ENCODE data around the gene STAT1. TPM values are rescaled to one million over a fixed set of nuclear protein-coding genes. Genes with fewer than 3 reads are reported as not detected.

STAT1 gene
- total RNA-seq, 1 donor from 2014 or later = 66.3 TPM

DNA sequence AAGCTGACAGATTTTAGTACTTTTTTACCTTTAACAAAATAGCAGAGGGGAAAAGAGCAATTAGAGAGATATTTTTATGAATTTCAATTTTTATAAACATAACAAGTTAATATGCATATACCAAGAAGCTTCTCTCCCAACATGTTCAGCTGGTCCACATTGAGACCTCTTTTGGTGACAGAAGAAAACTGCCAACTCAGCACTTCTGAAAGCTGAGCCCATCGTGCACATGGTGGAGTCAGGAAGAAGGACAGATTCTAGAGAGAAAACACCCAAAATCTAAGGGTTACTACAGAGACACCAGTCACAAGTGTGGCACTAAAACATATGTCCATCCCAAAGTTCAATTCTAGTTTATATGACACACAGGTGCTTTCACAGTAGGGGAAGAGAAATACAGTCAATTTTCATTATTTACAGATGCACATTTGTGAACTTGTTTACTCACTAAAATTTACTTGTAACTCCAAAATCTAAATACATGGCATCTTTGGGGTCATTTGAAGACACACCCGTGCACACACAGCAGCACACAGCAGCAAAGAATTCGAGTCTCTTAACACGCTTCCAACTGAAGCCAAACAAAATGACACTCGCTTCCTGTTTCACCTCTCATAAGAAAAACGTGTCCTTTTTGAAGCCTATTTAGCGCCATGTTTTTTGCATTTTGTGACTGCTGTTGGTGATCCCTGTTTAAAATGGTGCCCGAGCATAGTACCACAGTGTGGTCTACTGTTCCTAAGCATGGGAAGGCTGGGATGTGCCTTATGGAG is 31.5 kb downstream of the STAT1 start:
- Histone ChIP-seq H3K27me3 (ENCODE audit: control insufficient read depth, insufficient read depth, low read length) (no peaks in the 10 kb centered on the region), H3K4me3 (ENCODE audit: low read depth, low read length) (no peak overlapping the region), H3K36me3 (ENCODE audit: control insufficient read depth, insufficient read depth, low read length) (peaks cover 6% of the 10 kb centered on the region)
- TF ChIP-seq, protein P1, sequence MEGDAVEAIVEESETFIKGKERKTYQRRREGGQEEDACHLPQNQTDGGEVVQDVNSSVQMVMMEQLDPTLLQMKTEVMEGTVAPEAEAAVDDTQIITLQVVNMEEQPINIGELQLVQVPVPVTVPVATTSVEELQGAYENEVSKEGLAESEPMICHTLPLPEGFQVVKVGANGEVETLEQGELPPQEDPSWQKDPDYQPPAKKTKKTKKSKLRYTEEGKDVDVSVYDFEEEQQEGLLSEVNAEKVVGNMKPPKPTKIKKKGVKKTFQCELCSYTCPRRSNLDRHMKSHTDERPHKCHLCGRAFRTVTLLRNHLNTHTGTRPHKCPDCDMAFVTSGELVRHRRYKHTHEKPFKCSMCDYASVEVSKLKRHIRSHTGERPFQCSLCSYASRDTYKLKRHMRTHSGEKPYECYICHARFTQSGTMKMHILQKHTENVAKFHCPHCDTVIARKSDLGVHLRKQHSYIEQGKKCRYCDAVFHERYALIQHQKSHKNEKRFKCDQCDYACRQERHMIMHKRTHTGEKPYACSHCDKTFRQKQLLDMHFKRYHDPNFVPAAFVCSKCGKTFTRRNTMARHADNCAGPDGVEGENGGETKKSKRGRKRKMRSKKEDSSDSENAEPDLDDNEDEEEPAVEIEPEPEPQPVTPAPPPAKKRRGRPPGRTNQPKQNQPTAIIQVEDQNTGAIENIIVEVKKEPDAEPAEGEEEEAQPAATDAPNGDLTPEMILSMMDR (IDR thresholded peaks at IDR 0.05; ENCODE audit: insufficient read depth, low read length, poor library complexity, severe bottlenecking) = no peak
- DNase-seq (ENCODE audit: low read depth) = no peak

DNA sequence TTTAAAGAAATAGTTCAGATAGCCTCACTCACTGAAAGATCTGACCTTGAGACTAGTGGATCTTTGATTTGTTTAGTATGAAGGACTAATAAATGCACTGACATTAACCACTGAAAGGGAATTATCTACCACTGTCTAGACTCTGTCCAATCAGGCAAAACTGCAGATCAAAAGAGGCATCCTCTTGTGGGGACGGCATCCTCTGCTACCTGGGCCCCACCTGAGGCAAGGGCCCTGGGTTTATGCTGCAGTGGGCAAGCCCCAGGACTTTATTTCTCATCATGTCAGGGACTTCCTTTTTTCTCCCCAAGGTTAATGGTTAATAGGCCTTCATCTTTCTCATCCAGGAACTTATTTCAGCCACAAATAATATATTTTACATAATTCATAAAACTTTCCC is 32.2 kb downstream of the STAT1 start:
- Histone ChIP-seq H3K27me3 (ENCODE audit: control insufficient read depth, insufficient read depth, low read length) (no peaks in the 10 kb centered on the region), H3K4me3 (ENCODE audit: low read depth, low read length) (no peak overlapping the region), H3K36me3 (ENCODE audit: control insufficient read depth, insufficient read depth, low read length) (peaks cover 6% of the 10 kb centered on the region)
- DNase-seq (ENCODE audit: low read depth) = no peak
- TF ChIP-seq, protein P1 (IDR thresholded peaks at IDR 0.05; ENCODE audit: insufficient read depth, low read length, poor library complexity, severe bottlenecking) = no peak

DNA sequence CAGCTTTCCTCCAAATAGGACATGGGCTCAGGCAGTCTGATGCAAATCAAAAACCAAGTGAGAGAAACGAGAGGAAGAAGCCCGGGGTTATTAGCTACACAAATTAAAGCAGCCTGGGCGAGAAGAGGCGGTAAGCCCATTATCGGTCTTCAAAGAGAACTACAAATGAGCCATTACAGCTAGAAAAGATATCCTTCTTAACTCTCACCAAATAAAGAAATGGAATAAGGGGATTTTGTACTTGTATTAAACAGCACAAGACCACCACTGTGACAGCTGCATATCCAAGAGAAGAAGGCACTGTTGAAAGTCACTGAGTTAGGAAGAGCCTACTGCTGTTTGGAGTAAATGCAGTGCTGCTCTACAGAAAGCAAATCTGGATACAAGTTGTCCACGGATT is 32.6 kb downstream of the STAT1 start:
- no peak for DNase-seq (ENCODE audit: low read depth)
- Histone ChIP-seq H3K27me3 (ENCODE audit: control insufficient read depth, insufficient read depth, low read length) (no peaks in the 10 kb centered on the region), H3K4me3 (ENCODE audit: low read depth, low read length) (no peak overlapping the region), H3K36me3 (ENCODE audit: control insufficient read depth, insufficient read depth, low read length) (peaks cover 5% of the 10 kb centered on the region)
- TF ChIP-seq, protein P1 (IDR thresholded peaks at IDR 0.05; ENCODE audit: insufficient read depth, low read length, poor library complexity, severe bottlenecking) = no peak

DNA sequence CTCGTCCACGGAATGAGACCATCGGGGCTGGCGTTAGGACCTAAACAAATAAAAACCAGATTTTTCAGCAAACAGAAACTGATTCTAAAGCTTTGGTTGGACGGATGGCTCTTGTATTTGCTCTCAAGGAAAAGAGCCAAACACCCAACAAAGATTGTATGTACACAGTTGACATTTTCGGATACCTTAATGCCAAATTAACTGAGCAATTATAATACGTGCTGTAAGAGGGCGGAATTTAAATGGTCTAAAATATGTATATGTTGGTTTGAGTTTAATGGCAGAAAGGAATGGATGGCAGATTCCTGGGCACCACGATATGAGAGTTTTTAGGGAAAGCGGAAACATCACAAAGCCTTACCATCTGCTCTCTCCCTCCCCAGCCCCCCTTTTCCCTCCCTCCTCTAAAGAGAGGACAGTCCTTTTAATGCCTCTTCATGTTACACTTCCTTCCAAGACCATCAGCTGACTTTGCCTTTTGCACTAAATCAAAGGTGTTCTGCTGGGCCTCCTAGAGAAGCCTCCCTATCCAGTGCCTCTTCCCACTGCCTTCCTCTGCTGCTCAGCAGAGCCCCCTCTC is 33.3 kb downstream of the STAT1 start:
- no peak for DNase-seq (ENCODE audit: low read depth)
- Histone ChIP-seq H3K27me3 (ENCODE audit: control insufficient read depth, insufficient read depth, low read length) (no peaks in the 10 kb centered on the region), H3K4me3 (ENCODE audit: low read depth, low read length) (no peak overlapping the region), H3K36me3 (ENCODE audit: control insufficient read depth, insufficient read depth, low read length) (peaks cover 4% of the 10 kb centered on the region)
- TF ChIP-seq, protein P1 (IDR thresholded peaks at IDR 0.05; ENCODE audit: insufficient read depth, low read length, poor library complexity, severe bottlenecking) = no peak

DNA sequence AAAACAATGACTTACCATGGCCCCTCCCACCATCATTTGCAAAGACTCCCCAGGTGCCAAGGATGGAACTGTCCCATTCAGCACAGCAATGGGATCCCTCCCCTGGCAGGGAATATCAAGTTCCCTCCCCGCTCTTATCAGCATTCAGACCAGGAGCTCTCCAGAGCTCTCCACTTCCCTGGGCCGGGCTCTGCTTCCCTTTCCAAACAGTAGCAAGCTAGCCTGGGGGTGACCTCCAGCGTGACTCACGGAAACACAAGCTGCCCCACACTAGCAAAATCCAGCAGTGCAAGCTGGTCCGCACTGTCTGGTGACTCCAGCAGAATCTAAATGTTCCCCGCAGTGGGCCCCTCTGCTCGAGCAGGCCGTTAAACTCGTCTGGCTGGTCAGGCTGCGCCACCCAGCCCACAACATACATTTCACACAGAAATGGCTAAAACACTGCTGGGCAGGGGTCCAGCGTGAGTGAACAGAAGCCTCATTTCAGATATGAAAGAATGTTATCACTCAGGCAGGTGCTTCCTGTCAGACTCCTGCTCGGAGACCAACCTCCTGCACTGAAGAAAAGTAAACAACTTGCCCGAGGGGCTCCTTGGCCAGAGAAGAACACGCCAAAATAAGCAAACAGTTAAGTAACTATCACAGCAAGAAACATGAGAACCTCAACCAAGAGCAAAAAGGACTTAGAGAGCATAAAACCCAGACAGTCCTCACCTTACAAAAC is 33.9 kb downstream of the STAT1 start:
- TF ChIP-seq, protein P1 (IDR thresholded peaks at IDR 0.05; ENCODE audit: insufficient read depth, low read length, poor library complexity, severe bottlenecking) = no peak
- Histone ChIP-seq H3K4me3 (ENCODE audit: low read depth, low read length) (no peak overlapping the region), H3K27me3 (ENCODE audit: control insufficient read depth, insufficient read depth, low read length) (no peaks in the 10 kb centered on the region), H3K36me3 (ENCODE audit: control insufficient read depth, insufficient read depth, low read length) (peaks cover 4% of the 10 kb centered on the region)
- DNase-seq (ENCODE audit: low read depth) = peak; percentile 31
